Heart right ventricle (tissue), 16 donors: ENCODE data around the gene PARD3. TPM values are rescaled to one million over a fixed set of nuclear protein-coding genes. Genes with fewer than 3 reads are reported as not detected.

ENCODE experiments used
- ATAC-seq, 8 donors: fragments of 200-7000 bp; cut with Tn5 transposase; one replicate each; pipeline ENCODE4 v1.9.1; 2020; ENCODE audit warnings: mild to moderate bottlenecking in 8 of 8, moderate library complexity in 8 of 8, moderate number of reproducible peaks in 1 of 8
- DNase-seq, 2 donors: peaks; one replicate each; pipeline ENCODE4 v3.0.0-alpha.2; 2020
- H3K27ac ChIP-seq, 10 donors: fragments of 200-600 bp; sonication (generic) in 2 of 10; one replicate each; pipeline versions ENCODE4 v1.5.0 to v1.8.0; 2020 to 2022; ENCODE audit warnings: mild to moderate bottlenecking in 3 of 10
- H3K27me3 ChIP-seq, 7 donors: fragments of 200-600 bp; one replicate each; pipeline ENCODE4 v1.8.0; 2021 to 2022; ENCODE audit warnings: mild to moderate bottlenecking in 2 of 7
- H3K36me3 ChIP-seq, 9 donors: fragments of 200-600 bp; sonication (generic) in 1 of 9; one replicate each; pipeline versions ENCODE4 v1.5.0 to v1.8.0; 2020 to 2022; ENCODE audit warnings: mild to moderate bottlenecking in 2 of 9
- H3K4me1 ChIP-seq, 9 donors: fragments of 200-600 bp; sonication (generic) in 1 of 9; one replicate each; pipeline versions ENCODE4 v1.5.0 to v1.8.0; 2020 to 2022; ENCODE audit warnings: mild to moderate bottlenecking in 4 of 9
- H3K4me3 ChIP-seq, 10 donors: fragments of 200-600 bp; sonication (generic) in 2 of 10; one replicate each; pipeline versions ENCODE4 v1.5.0 to v1.8.0; 2020 to 2022; ENCODE audit warnings: mild to moderate bottlenecking in 7 of 10, moderate library complexity in 2 of 10
- H3K9me3 ChIP-seq, 11 donors: fragments of 200-600 bp in 10 of 11; sonication (generic) in 2 of 11; one replicate each; pipeline versions ENCODE4 v1.5.0 to v1.8.0; 2013 to 2022; ENCODE audit warnings: mild to moderate bottlenecking in 2 of 11, control low read depth in 1 of 11, moderate library complexity in 1 of 11
- CTCF ChIP-seq, 9 donors: fragments of 200-600 bp; sonication (generic) in 2 of 9; IDR thresholded peaks; one replicate each; pipeline versions ENCODE4 v1.5.0 to v1.8.0; 2021 to 2022; ENCODE audit warnings: antibody characterized with exemption in 9 of 9, mild to moderate bottlenecking in 5 of 9, moderate library complexity in 1 of 9
- WGBS, 2 donors: extraction: QIAGEN DNeasy Blood & Tissue Kit; methylation state at CpG; one replicate each; pipeline ENCODE4 v1.1.7; 2013; ENCODE audit warnings: inconsistent platforms in 1 of 2; 5-methylcytosine and 5-hydroxymethylcytosine counted together
- intact Hi-C, 10 donors: fragments of 100-400 bp; cut with DNase I; formaldehyde crosslinking; loops; one replicate each; pipeline versions ENCODE4 v1.11.1 to v1.14.2; 2022
- polyA plus RNA-seq, 2 donors: library from polyadenylated mRNA; stranded (reverse); fragments of 200-250 nt; gene quantifications; one replicate each; pipeline ENCODE4 v1.2.3, GENCODE V29; 2013
- total RNA-seq, 10 donors: library from RNA; stranded (reverse); fragmentation: NEBNext Ultra II Directional in 3 of 10; extraction: Animal tissue kit (Norgen Biotek cat#: 25700) in 3 of 10; gene quantifications; one replicate each; pipeline versions ENCODE4 v1.2.1 to v1.2.4, GENCODE V29; 2021 to 2023
- donor health status: Arrhythmogenic right ventricular cardiomyopathy.
- donor health status: ischemic (EF 13 %, LVEDD 7.1; RV severe dilation, severe dysfunction).
- donor health status: healthy with polysubstance abuse.
- donor health status: DM: no; HTN: yes; CAD: no.
- donor health status: DM: no; HTN: no; CAD: no.
- donor health status: ischemic (EF 25% LVEDD 6.9; RV normal size, moderate dysfunction).
- donor health status: ischemic (EF 25% LVEDD 5.7; RV mildly dilated, moderate dysfunction).
- donor health status: healthy.
- donor health status: DM: yes; HTN: yes; CAD: no.
- donor health status: Ischemic cardiomyopathy.
- donor health status: ischemic (EF 35%, LVEDD 5.7; RV mildly dilated, moderate dysfunction).
- donor health status: nonischemic (EF 11% LVEDD 7.7; RV severe dilation, severe dysfunction).
- donor health status: DM: yes; HTN: yes; CAD: no.
- donor health status: PGD.
- donor health status: ischemic (EF 29% LVEDD 5.4; RV normal size, mild dysfunction).
- donor health status: nonischemic (EF 23%, LVEDD 6.1; RV moderate dilation, normal function).

Gene PARD3
- total and polyA plus RNA-seq, 12 donors, result 19.7 to 41.8 (median 34.2) TPM

GRCh38 chr10:34861293-34862021, 46.4 kb upstream of the PARD3 start:
- no peak overlapping the region for H3K27ac ChIP-seq
- DNase-seq (no peak), ATAC-seq (no peak)
- H3K27me3 ChIP-seq, result peaks cover 0 to 11% (median 5%) of the 10 kb centered on the region in 7 donors
- H3K36me3 ChIP-seq, result no peaks in the 10 kb centered on the region
- no peak overlapping the region for H3K4me3 ChIP-seq
- no peak for TF ChIP-seq CTCF (IDR thresholded peaks at IDR 0.05)
- H3K9me3 ChIP-seq, result no peaks in the 10 kb centered on the region
- WGBS, 2 donors, result 66 to 68% methylated on average over 8 of the region's 8 CpGs
- intact Hi-C loops, result no loop called here
- peaks cover 0 to 14% (median 0%) of the 10 kb centered on the region in 9 donors for H3K4me1 ChIP-seq

- TF ChIP-seq CTCF (IDR thresholded peaks at IDR 0.05), result no peak
- Histone ChIP-seq H3K36me3 (no peaks in the 10 kb centered on the region), H3K27me3 (peaks cover 0 to 17% (median 5%) of the 10 kb centered on the region in 7 donors), H3K4me3 (no peak overlapping the region), H3K9me3 (no peaks in the 10 kb centered on the region), H3K4me1 (peaks cover 0 to 12% (median 0%) of the 10 kb centered on the region in 9 donors), H3K27ac (no peak overlapping the region)
- DNase-seq, result no peak
- intact Hi-C loops, result no loop called here
- ATAC-seq, result no peak
Observed at GRCh38 chr10:34859170-34859569, 44.1 kb upstream of the PARD3 start.

GRCh38 chr10:34858003-34858402, 42.9 kb upstream of the PARD3 start:
- no peak for TF ChIP-seq CTCF (IDR thresholded peaks at IDR 0.05)
- 82 to 84% methylated on average over 8 of the region's 8 CpGs for WGBS, 2 donors
- intact Hi-C loops, result no loop called here

GRCh38 chr10:34854147-34854601, 39.1 kb upstream of the PARD3 start:
- Histone ChIP-seq H3K27ac (no peak overlapping the region), H3K27me3 (peaks cover 0 to 17% (median 5%) of the 10 kb centered on the region in 7 donors), H3K9me3 (no peaks in the 10 kb centered on the region), H3K4me1 (peaks cover 0 to 7% (median 0%) of the 10 kb centered on the region in 9 donors), H3K36me3 (no peaks in the 10 kb centered on the region), H3K4me3 (no peak overlapping the region)
- DNase-seq (peak in 1 of 2 donors; percentile 16), ATAC-seq (peak in 4 of 8 donors; percentile 27 to 58 (median 34))
- intact Hi-C loops, result no loop called here
- no peak for TF ChIP-seq CTCF (IDR thresholded peaks at IDR 0.05)
- WGBS, 2 donors, result 28 to 42% methylated on average over 6 of the region's 6 CpGs

More at GRCh38 chr10:34858003-34858402, 42.9 kb upstream of the PARD3 start:
- Histone ChIP-seq H3K9me3 (no peaks in the 10 kb centered on the region), H3K27me3 (peaks cover 0 to 17% (median 5%) of the 10 kb centered on the region in 7 donors), H3K27ac (no peak overlapping the region), H3K4me1 (peaks cover 0 to 13% (median 0%) of the 10 kb centered on the region in 9 donors), H3K4me3 (no peak overlapping the region), H3K36me3 (no peaks in the 10 kb centered on the region)
- ATAC-seq, result no peak
- DNase-seq, result no peak
